HG02852 (cell line): ENCODE measurements around the gene CCDC34.
"Not testable (repeated sequence)": the region's sequence is repeated elsewhere in the genome, so short reads cannot be mapped to it uniquely, and the experiment has no call there.

Experiments
- ATAC-seq: cut with Tn5 transposase; IDR thresholded peaks from one replicate; pipeline ENCODE4 v1.9.1; 2021; ENCODE audit warnings: mild to moderate bottlenecking, moderate library complexity; ENCODE audit not compliant: unreplicated experiment

Gene CCDC34

GRCh38 chr11:27329867-27330632 lies 33.0 kb downstream of the CCDC34 start:
- ATAC-seq, result no peak

- ATAC-seq, result no peak
These were observed 34.4 kb downstream of the CCDC34 start for GRCh38 chr11:27328614-27329013.

GRCh38 chr11:27327064-27327463 lies 36.0 kb downstream of the CCDC34 start:
- ATAC-seq, result not testable (repeated sequence)

GRCh38 chr11:27322196-27322595 lies 40.8 kb downstream of the CCDC34 start:
- not testable (repeated sequence) for ATAC-seq

GRCh38 chr11:27321340-27321739 lies 41.7 kb downstream of the CCDC34 start:
- not testable (repeated sequence) for ATAC-seq

- ATAC-seq, result peak; percentile 98
These were observed 43.9 kb downstream of the CCDC34 start for GRCh38 chr11:27319072-27319471.

GRCh38 chr11:27317751-27318150 lies 45.3 kb downstream of the CCDC34 start:
- ATAC-seq, result no peak

GRCh38 chr11:27315836-27316235 lies 47.2 kb downstream of the CCDC34 start:
- ATAC-seq, result no peak

- ATAC-seq, result no peak
These were observed 49.7 kb downstream of the CCDC34 start for GRCh38 chr11:27313157-27313821.

GRCh38 chr11:27312110-27312509 lies 50.9 kb downstream of the CCDC34 start:
- ATAC-seq, result no peak

GRCh38 chr11:27310707-27311106 lies 52.3 kb downstream of the CCDC34 start:
- ATAC-seq, result no peak

- ATAC-seq, result no peak
These were observed 52.8 kb downstream of the CCDC34 start for GRCh38 chr11:27310182-27310581.

GRCh38 chr11:27309046-27309445 lies 54.0 kb downstream of the CCDC34 start:
- ATAC-seq, result no peak

GRCh38 chr11:27307232-27307631 lies 55.8 kb downstream of the CCDC34 start:
- ATAC-seq, result no peak

- ATAC-seq, result no peak
These were observed 57.3 kb downstream of the CCDC34 start for GRCh38 chr11:27305751-27306150.

- no peak for ATAC-seq
These were observed 58.5 kb downstream of the CCDC34 start for GRCh38 chr11:27304514-27304913.

- ATAC-seq, result no peak
These were observed 59.1 kb downstream of the CCDC34 start for GRCh38 chr11:27303903-27304302.

- no peak for ATAC-seq
These were observed 62.0 kb downstream of the CCDC34 start for GRCh38 chr11:27300974-27301373.

GRCh38 chr11:27297616-27298015 lies 65.4 kb downstream of the CCDC34 start:
- ATAC-seq, result no peak

- ATAC-seq, result peak; percentile 83
These were observed 66.5 kb downstream of the CCDC34 start for GRCh38 chr11:27296497-27296896.

GRCh38 chr11:27295928-27296327 lies 67.1 kb downstream of the CCDC34 start:
- ATAC-seq, result no peak

- ATAC-seq, result no peak
These were observed 68.4 kb downstream of the CCDC34 start for GRCh38 chr11:27294654-27295053.
